MCF 10A (cell line): ENCODE data around the gene TSR3. TPM values are rescaled to one million over a fixed set of nuclear protein-coding genes. Genes with fewer than 3 reads are reported as not detected.

Experiments used
- BruUV-seq: library from RNA; stranded (reverse); fragments of 400-500 nt; replicated peaks from 2 replicates; lab custom pipeline; 2021; lab: Mats Ljungman, UMichigan
- CTCF ChIA-PET: fragments of 300-600 bp; sonication (Branson Sonifier 250); formaldehyde crosslinking; extraction: SDS; loops from one replicate; lab custom pipeline; 2021; ENCODE audit warnings: antibody characterized with exemption, inconsistent platforms; lab: Yijun Ruan, JAX
- POLR2A ChIA-PET: fragments of 300-600, 350-650 bp; sonication (Branson Sonifier 250); formaldehyde crosslinking; extraction: SDS; loops from one replicate; lab custom pipeline; 2020; ENCODE audit warnings: antibody characterized with exemption, inconsistent platforms; lab: Yijun Ruan, JAX
- DNase-seq: peaks from one replicate; pipeline ENCODE4 v3.0.0-alpha.2; 2018; ENCODE audit not compliant: unreplicated experiment
- H3K27ac Mint-ChIP-seq: one replicate; pipeline ENCODE4 v1.8.0; 2022; ENCODE audit warnings: mild to moderate bottlenecking, low read depth, mixed read lengths; ENCODE audit not compliant: unreplicated experiment
- H3K27me3 Mint-ChIP-seq: one replicate; pipeline ENCODE4 v1.8.0; 2022; ENCODE audit warnings: mixed read lengths; ENCODE audit not compliant: insufficient read depth, unreplicated experiment
- H3K36me3 Mint-ChIP-seq: one replicate; pipeline ENCODE4 v1.8.0; 2022; ENCODE audit warnings: mild to moderate bottlenecking, moderate library complexity, mixed read lengths; ENCODE audit not compliant: insufficient read depth, unreplicated experiment
- H3K4me1 Mint-ChIP-seq: one replicate; pipeline ENCODE4 v1.8.0; 2022; ENCODE audit warnings: mixed read lengths; ENCODE audit not compliant: insufficient read depth, unreplicated experiment
- H3K4me3 Mint-ChIP-seq: one replicate; pipeline ENCODE4 v1.8.0; 2022; ENCODE audit warnings: mild to moderate bottlenecking, moderate library complexity, mixed read lengths; ENCODE audit not compliant: unreplicated experiment
- H3K9me3 Mint-ChIP-seq: one replicate; pipeline ENCODE4 v1.8.0; 2022; ENCODE audit warnings: mixed read lengths; ENCODE audit not compliant: unreplicated experiment
- CTCF ChIP-seq: fragments of 200-600 bp; IDR thresholded peaks from one replicate; pipeline ENCODE4 v1.8.0; 2022; ENCODE audit warnings: antibody characterized with exemption, mild to moderate bottlenecking; ENCODE audit not compliant: unreplicated experiment
- intact Hi-C: fragments of 100-400 bp; cut with micrococcal nuclease; formaldehyde crosslinking; loops from 2 replicates; pipeline ENCODE4 v1.14.1; 2022
- total RNA-seq: library from RNA; stranded (reverse); gene quantifications from 2 replicates; pipeline ENCODE4 v1.2.3, GENCODE V29; 2022

TSR3 gene
- total RNA-seq, 1 experiment from 2014 or later, result 49.6 TPM

GRCh38 chr16:1305823-1306222, 45.9 kb downstream of the TSR3 start:
- no peak overlapping the region for H3K27ac Mint-ChIP-seq
- CTCF ChIA-PET, result no interaction called here
- no peak overlapping the region for H3K4me3 Mint-ChIP-seq
- H3K4me1 Mint-ChIP-seq, result peaks cover 14% of the 10 kb centered on the region
- no peaks in the 10 kb centered on the region for H3K36me3 Mint-ChIP-seq
- no peak for DNase-seq
- H3K27me3 Mint-ChIP-seq, result no peaks in the 10 kb centered on the region
- TF ChIP-seq CTCF, result no peak
- POLR2A ChIA-PET, result interaction anchor here (0.9 to 1.7 kb wide), 2 partner anchors 9 to 115 kb away, joined by 3 read pairs; partner anchors contain the start of gene UQCC4
- no TSS peak for BruUV-seq
- intact Hi-C loops, result loop anchor here (10.0 kb wide), 1 partner anchor 119 kb away; the partner anchor contains the start of gene UQCC4
- no peaks in the 10 kb centered on the region for H3K9me3 Mint-ChIP-seq

GRCh38 chr16:1301562-1301961, 50.1 kb downstream of the TSR3 start:
- Mint-ChIP-seq H3K4me1 (peaks cover 16% of the 10 kb centered on the region), H3K4me3 (no peak overlapping the region)

GRCh38 chr16:1300664-1301476, 50.8 kb downstream of the TSR3 start:
- Mint-ChIP-seq H3K27me3 (no peaks in the 10 kb centered on the region), H3K27ac (no peak overlapping the region), H3K9me3 (no peaks in the 10 kb centered on the region), H3K4me3 (no peak overlapping the region), H3K36me3 (peaks cover 6% of the 10 kb centered on the region), H3K4me1 (peaks cover 16% of the 10 kb centered on the region)
- TF ChIP-seq CTCF, result peak; percentile 88
- intact Hi-C loops, result loop anchor here (10.0 kb wide), 1 partner anchor 124 kb away; the partner anchor contains the start of gene UQCC4
- ChIA-PET POLR2A (no interaction called here), CTCF (interaction anchor here (0.6 to 1.0 kb wide), 4 partner anchors 23 to 840 kb away, joined by 3 to 5 read pairs (median 3); no protein-coding TSS in a partner anchor)
- DNase-seq, result peak; percentile 45
- BruUV-seq, result no TSS peak

More at GRCh38 chr16:1301562-1301961, 50.1 kb downstream of the TSR3 start:
- Mint-ChIP-seq H3K27me3 (no peaks in the 10 kb centered on the region), H3K36me3 (peaks cover 6% of the 10 kb centered on the region), H3K9me3 (no peaks in the 10 kb centered on the region), H3K27ac (no peak overlapping the region)
- intact Hi-C loops, result loop anchor here (10.0 kb wide), 1 partner anchor 123 kb away; the partner anchor contains the start of gene UQCC4
- no peak for TF ChIP-seq CTCF
- BruUV-seq, result no TSS peak
- POLR2A ChIA-PET, result no interaction called here
- no peak for DNase-seq
- CTCF ChIA-PET, result interaction anchor here (0.6 to 0.7 kb wide), 2 partner anchors 22 to 60 kb away, joined by 3 to 5 read pairs; no protein-coding TSS in a partner anchor

GRCh38 chr16:1299868-1300203, 51.8 kb downstream of the TSR3 start:
- no peaks in the 10 kb centered on the region for H3K9me3 Mint-ChIP-seq
- intact Hi-C loops, result loop anchor here (10.0 kb wide), 1 partner anchor 125 kb away; the partner anchor contains the start of gene UQCC4
- no peak overlapping the region for H3K27ac Mint-ChIP-seq
- no peak overlapping the region for H3K4me3 Mint-ChIP-seq
- TF ChIP-seq CTCF, result no peak
- no TSS peak for BruUV-seq
- H3K27me3 Mint-ChIP-seq, result no peaks in the 10 kb centered on the region
- peaks cover 16% of the 10 kb centered on the region for H3K4me1 Mint-ChIP-seq
- no peak for DNase-seq
- peaks cover 6% of the 10 kb centered on the region for H3K36me3 Mint-ChIP-seq
- ChIA-PET CTCF (interaction anchor here (0.6 to 1.0 kb wide), 4 partner anchors 19 to 483 kb away, joined by 3 to 4 read pairs (median 3); partner anchors contain the start of genes NUBP2 and SPSB3), POLR2A (interaction anchor here (1.3 kb wide), 1 partner anchor 9 kb away, joined by 10 read pairs; the partner anchor contains the start of gene UBE2I)
